Breast epithelium (tissue), 4 donors: ENCODE data around the gene NAV1. TPM values are rescaled to one million over a fixed set of nuclear protein-coding genes. Genes with fewer than 3 reads are reported as not detected.
"Not testable (repeated sequence)": the region's sequence is repeated elsewhere in the genome, so short reads cannot be mapped to it uniquely, and the experiment has no call there.

ENCODE experiments used
- DNase-seq, 2 donors: peaks; one replicate each; pipeline ENCODE4 v3.0.0-alpha.2; 2019; ENCODE audit warnings: low spot score in 2 of 2
- H3K27ac ChIP-seq, 2 donors: fragments of 200-600 bp; sonication (generic) in 1 of 2; one replicate each; pipeline ENCODE4 v1.5.1; 2016 to 2019; ENCODE audit warnings: mild to moderate bottlenecking in 1 of 2
- H3K27me3 ChIP-seq, 2 donors: fragments of 200-600 bp; sonication (generic) in 1 of 2; one replicate each; pipeline versions ENCODE4 v1.5.1 to v1.6.0; 2017 to 2019; ENCODE audit warnings: control low read depth in 1 of 2, mild to moderate bottlenecking in 1 of 2
- H3K36me3 ChIP-seq: fragments of 200-600 bp; one replicate; pipeline ENCODE4 v1.5.1; 2019
- H3K4me1 ChIP-seq, 2 donors: fragments of 200-600 bp; sonication (generic); one replicate each; pipeline ENCODE4 v1.5.1; 2016 to 2019; ENCODE audit warnings: control low read depth in 1 of 2
- H3K4me3 ChIP-seq, 3 donors: fragments of 200-600 bp; sonication (generic); 1 replicate in 2 of 3; 2 replicates in 1 of 3; pipeline ENCODE4 v1.5.1; 2016 to 2019; ENCODE audit warnings: mild to moderate bottlenecking in 3 of 3, moderate library complexity in 2 of 3
- H3K9me3 ChIP-seq, 2 donors: fragments of 200-600 bp; sonication (generic) in 1 of 2; one replicate each; pipeline ENCODE4 v1.5.1; 2016 to 2019; ENCODE audit warnings: control low read depth in 1 of 2
- POLR2A ChIP-seq: fragments of 450-650 bp; IDR thresholded peaks from one replicate; pipeline ENCODE4 v1.6.1; 2016; ENCODE audit warnings: antibody characterized with exemption, mild to moderate bottlenecking, moderate library complexity
- POLR2AphosphoS5 ChIP-seq, 3 donors: sonication (generic); formaldehyde crosslinking; IDR thresholded peaks; one replicate each; pipeline ENCODE4 v1.6.1; 2017; ENCODE audit warnings: antibody characterized with exemption in 3 of 3
- intact Hi-C: fragments of 100-400 bp; cut with DNase I; formaldehyde crosslinking; loops from one replicate; pipeline ENCODE4 v1.15.1; 2023; ENCODE audit warnings: low total_unique reads
- total RNA-seq, 3 donors: library from RNA; depleted of rRNA; stranded (reverse); fragments of >200 nt; gene quantifications; one replicate each; pipeline ENCODE4 v1.1.0, GENCODE V29; 2016
- TF ChIP-seq, protein P1 (sequence below), 3 donors: fragments of 450-650 bp; IDR thresholded peaks; one replicate each; pipeline ENCODE4 v1.5.1; 2016 to 2017; ENCODE audit warnings: antibody characterized with exemption in 3 of 3, mild to moderate bottlenecking in 3 of 3, moderate library complexity in 3 of 3

Gene NAV1, protein sequence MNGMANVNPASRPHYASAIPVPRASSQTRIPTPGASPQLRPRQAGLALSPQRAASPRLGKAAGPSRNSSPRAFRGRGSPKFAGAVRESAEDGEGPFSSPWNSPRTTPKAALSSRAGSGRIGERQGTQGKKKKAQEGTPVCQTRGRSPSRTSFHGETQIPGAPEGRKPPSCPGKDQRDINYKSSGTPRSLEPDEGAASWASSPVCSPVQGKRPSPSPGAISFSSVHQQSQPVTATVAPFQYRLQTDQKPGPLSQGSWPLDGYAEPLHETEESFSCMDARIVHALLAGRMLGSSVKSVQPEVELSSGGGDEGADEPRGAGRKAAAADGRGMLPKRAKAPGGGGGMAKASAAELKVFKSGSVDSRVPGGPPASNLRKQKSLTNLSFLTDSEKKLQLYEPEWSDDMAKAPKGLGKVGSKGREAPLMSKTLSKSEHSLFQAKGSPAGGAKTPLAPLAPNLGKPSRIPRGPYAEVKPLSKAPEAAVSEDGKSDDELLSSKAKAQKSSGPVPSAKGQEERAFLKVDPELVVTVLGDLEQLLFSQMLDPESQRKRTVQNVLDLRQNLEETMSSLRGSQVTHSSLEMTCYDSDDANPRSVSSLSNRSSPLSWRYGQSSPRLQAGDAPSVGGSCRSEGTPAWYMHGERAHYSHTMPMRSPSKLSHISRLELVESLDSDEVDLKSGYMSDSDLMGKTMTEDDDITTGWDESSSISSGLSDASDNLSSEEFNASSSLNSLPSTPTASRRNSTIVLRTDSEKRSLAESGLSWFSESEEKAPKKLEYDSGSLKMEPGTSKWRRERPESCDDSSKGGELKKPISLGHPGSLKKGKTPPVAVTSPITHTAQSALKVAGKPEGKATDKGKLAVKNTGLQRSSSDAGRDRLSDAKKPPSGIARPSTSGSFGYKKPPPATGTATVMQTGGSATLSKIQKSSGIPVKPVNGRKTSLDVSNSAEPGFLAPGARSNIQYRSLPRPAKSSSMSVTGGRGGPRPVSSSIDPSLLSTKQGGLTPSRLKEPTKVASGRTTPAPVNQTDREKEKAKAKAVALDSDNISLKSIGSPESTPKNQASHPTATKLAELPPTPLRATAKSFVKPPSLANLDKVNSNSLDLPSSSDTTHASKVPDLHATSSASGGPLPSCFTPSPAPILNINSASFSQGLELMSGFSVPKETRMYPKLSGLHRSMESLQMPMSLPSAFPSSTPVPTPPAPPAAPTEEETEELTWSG (N-terminal part only)
- total RNA-seq = 10 to 100 TPM; 11.3 to 31.5 (median 22.7) TPM

- TF ChIP-seq POLR2AphosphoS5 (IDR thresholded peaks at IDR 0.05) (peak; percentile 37 to 71 (median 46)), POLR2A (no peak)
- intact Hi-C loops = loop anchor here (5.0 kb wide), 1 partner anchor 258 kb away; no protein-coding TSS in a partner anchor
- H3K27me3 ChIP-seq = no peaks in the 10 kb centered on the region
- peak within 1 kb of the TSS; percentile 83 to 94 for H3K27ac ChIP-seq
- peak; percentile 43 to 62 for DNase-seq
- H3K4me3 ChIP-seq = peak within 1 kb of the TSS; percentile 73 to 97 (median 76)
- no peaks in the 10 kb centered on the region for H3K9me3 ChIP-seq
- H3K36me3 ChIP-seq = no peaks in the 10 kb centered on the region
- peaks cover 5 to 18% of the 10 kb centered on the region in 2 donors for H3K4me1 ChIP-seq
These were observed at the start of gene NAV1 for GRCh38 chr1:201538612-201539551. TSS of gene NAV1 (plus strand) at chr1:201539127. CDS start at chr1:201622885, 83,758 bp downstream.

DNA sequence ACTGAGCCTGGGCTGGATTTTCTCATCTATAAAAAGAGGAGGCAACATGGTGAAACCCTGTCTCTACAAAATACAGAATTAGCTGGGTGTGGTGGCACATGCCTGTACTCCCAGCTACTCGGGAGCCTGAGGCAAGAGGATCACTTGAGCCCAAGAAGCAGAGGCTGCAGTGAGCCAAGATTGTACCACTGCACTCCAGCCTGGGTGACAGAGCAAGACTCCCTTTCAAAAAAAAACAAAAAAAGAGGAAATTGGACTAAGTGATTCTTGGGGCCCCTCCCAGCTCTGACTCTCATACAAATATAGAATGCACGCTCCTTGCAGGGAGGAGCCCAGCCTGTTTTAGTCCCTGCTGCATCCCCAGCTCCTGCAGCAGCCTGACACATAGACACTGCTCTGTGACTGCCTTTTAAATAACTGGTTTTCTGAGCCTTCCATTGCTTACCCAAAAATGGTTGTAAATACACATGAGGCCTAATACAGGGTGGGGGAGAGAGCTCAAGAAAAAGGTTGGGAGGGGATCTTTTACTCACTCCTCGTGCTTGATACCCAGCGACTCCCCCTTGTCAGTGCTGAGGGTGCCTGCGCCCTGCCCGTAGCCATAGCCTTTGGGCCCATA is 49.2 kb upstream of the NAV1 start:
- Histone ChIP-seq H3K27me3 (no peaks in the 10 kb centered on the region), H3K27ac (peak overlapping the region; percentile 66 to 97), H3K4me1 (peaks cover 20 to 54% of the 10 kb centered on the region in 2 donors), H3K36me3 (peaks cover 9% of the 10 kb centered on the region), H3K9me3 (no peaks in the 10 kb centered on the region), H3K4me3 (no peak overlapping the region)
- no peak for TF ChIP-seq POLR2A
- TF ChIP-seq, protein P1, sequence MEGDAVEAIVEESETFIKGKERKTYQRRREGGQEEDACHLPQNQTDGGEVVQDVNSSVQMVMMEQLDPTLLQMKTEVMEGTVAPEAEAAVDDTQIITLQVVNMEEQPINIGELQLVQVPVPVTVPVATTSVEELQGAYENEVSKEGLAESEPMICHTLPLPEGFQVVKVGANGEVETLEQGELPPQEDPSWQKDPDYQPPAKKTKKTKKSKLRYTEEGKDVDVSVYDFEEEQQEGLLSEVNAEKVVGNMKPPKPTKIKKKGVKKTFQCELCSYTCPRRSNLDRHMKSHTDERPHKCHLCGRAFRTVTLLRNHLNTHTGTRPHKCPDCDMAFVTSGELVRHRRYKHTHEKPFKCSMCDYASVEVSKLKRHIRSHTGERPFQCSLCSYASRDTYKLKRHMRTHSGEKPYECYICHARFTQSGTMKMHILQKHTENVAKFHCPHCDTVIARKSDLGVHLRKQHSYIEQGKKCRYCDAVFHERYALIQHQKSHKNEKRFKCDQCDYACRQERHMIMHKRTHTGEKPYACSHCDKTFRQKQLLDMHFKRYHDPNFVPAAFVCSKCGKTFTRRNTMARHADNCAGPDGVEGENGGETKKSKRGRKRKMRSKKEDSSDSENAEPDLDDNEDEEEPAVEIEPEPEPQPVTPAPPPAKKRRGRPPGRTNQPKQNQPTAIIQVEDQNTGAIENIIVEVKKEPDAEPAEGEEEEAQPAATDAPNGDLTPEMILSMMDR (IDR thresholded peaks at IDR 0.05) = no peak
- no peak for TF ChIP-seq POLR2AphosphoS5 (IDR thresholded peaks at IDR 0.05)
- intact Hi-C loops = no loop called here
- DNase-seq = no peak

DNA sequence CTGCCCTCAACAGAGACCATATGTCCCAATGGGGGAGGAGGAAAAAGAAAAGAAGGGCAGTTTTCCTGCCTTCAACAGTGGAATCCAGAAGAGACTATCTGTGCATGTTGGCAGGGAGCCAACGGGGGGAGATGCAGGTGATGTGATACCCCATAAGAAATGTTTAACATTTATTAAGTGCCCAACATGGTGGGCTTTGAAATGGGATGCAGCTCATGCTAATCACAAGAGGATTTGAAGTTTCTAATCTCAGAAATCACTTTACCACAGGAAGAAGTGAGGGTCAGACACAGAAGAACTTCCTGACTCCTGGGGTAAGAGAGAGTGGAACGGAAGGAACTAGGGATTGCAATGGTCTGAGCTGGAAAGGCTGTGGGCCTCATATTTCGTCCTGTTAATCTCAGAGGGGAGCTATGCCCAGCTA is 48.2 kb upstream of the NAV1 start:
- no peaks in the 10 kb centered on the region for H3K27me3 ChIP-seq
- H3K36me3 ChIP-seq = peaks cover 1% of the 10 kb centered on the region
- H3K27ac ChIP-seq = peak overlapping the region; percentile 66 to 97
- TF ChIP-seq POLR2A (no peak), POLR2AphosphoS5 (IDR thresholded peaks at IDR 0.05) (no peak)
- TF ChIP-seq, protein P1 (IDR thresholded peaks at IDR 0.05) = no peak
- no peaks in the 10 kb centered on the region for H3K9me3 ChIP-seq
- no peak for DNase-seq
- no peak overlapping the region for H3K4me3 ChIP-seq
- H3K4me1 ChIP-seq = peaks cover 28 to 63% of the 10 kb centered on the region in 2 donors
- intact Hi-C loops = no loop called here

DNA sequence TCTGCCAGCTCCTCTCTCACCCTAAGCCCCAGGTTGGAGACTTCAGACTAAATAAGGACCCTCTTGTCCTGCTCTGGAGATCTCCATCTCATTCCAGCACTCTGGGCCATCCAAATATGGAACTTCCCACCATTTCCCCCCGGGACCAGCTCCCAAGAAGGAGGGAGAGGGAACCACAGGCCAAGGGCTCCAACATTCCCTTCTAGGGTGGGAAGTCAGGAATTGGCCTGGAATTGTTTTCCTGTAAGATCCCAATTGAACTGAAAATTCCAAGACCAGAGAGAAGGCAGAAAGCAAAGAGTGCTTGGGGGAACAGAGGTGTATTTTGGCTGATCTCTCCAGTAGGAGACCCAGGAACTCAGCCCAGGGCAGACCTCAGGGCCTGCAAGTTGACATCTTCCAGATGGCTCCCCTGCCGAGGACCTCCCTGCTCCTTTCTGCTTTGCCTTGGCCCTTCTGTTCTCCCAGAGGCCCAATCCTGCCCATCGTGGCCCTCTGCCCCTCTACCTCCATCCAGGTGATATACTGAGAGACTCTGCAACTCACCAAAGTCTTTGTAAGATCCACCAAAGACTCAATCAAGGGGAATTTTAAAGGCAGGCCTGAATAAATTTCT is 46.9 kb upstream of the NAV1 start:
- TF ChIP-seq, protein P1 (IDR thresholded peaks at IDR 0.05) = no peak
- peak in 1 of 3 donors; percentile 38 for TF ChIP-seq POLR2AphosphoS5 (IDR thresholded peaks at IDR 0.05)
- Histone ChIP-seq H3K27ac (peak overlapping the region; percentile 85 to 97), H3K9me3 (no peaks in the 10 kb centered on the region), H3K27me3 (no peaks in the 10 kb centered on the region), H3K36me3 (no peaks in the 10 kb centered on the region), H3K4me1 (peaks cover 32 to 73% of the 10 kb centered on the region in 2 donors), H3K4me3 (peak overlapping the region in 1 of 3 donors; percentile 19)
- DNase-seq = no peak
- intact Hi-C loops = no loop called here

GRCh38 chr1:201493026-201493656 is 45.8 kb upstream of the NAV1 start:
- H3K9me3 ChIP-seq, H3K27me3 ChIP-seq, intact Hi-C loops, H3K36me3 ChIP-seq, DNase-seq, H3K4me3 ChIP-seq: not testable (repeated sequence)
- peak overlapping the region; percentile 97 to 99 for H3K27ac ChIP-seq
- peaks cover 32 to 74% of the 10 kb centered on the region in 2 donors for H3K4me1 ChIP-seq
